OCI-LY7 (cell line): Measurements from ENCODE around the gene ODAD3. TPM values are rescaled to one million over a fixed set of nuclear protein-coding genes. Genes with fewer than 3 reads are reported as not detected.

ENCODE experiments used
- BruUV-seq: library from RNA; stranded (reverse); fragments of 400-500 nt; replicated peaks from 2 replicates; lab custom pipeline; 2021; lab: Mats Ljungman, UMichigan
- CTCF ChIA-PET: fragments of 300-600 bp; sonication (Branson Sonifier 250); formaldehyde crosslinking; loops from one replicate; lab custom pipeline; 2022; ENCODE audit warnings: antibody characterized with exemption; ENCODE audit not compliant: unreplicated experiment; lab: Charles Lee
- POLR2A ChIA-PET: fragments of 300-600 bp; sonication (Branson Sonifier 250); formaldehyde crosslinking; loops from one replicate; lab custom pipeline; 2022; ENCODE audit warnings: antibody characterized with exemption; lab: Charles Lee
- DNase-seq: peaks from one replicate; pipeline ENCODE4 v3.0.0-alpha.2; 2015; ENCODE audit warnings: low spot score
- H2AFZ ChIP-seq: fragments of 200-600 bp; sonication (generic), shearing (Covaris generic); 2 replicates; pipeline ENCODE4 v1.6.1; 2014; ENCODE audit warnings: mild to moderate bottlenecking, antibody characterized with exemption, low read length, moderate library complexity
- H3K27ac ChIP-seq: fragments of 200-600 bp; sonication (generic); 2 replicates; pipeline ENCODE4 v1.5.1; 2014; ENCODE audit warnings: mixed run types, low read depth, mild to moderate bottlenecking, moderate library complexity, low read length, inconsistent platforms; ENCODE audit not compliant: poor library complexity, severe bottlenecking
- H3K36me3 ChIP-seq: fragments of 200-600 bp; sonication (generic); 2 replicates; pipeline ENCODE4 v1.6.1; 2014; ENCODE audit warnings: mild to moderate bottlenecking, antibody characterized with exemption, low read length, moderate library complexity, mixed read lengths; ENCODE audit not compliant: insufficient read depth
- H3K4me1 ChIP-seq: fragments of 200-600 bp; sonication (generic); 2 replicates; pipeline ENCODE4 v1.5.1; 2014; ENCODE audit warnings: mild to moderate bottlenecking, low read length; ENCODE audit not compliant: insufficient read depth, poor library complexity, severe bottlenecking
- H3K4me2 ChIP-seq: fragments of 200-600 bp; sonication (generic); 2 replicates; pipeline ENCODE4 v1.6.1; 2014; ENCODE audit warnings: mild to moderate bottlenecking, low read length
- H3K4me3 ChIP-seq: fragments of 200-600 bp; sonication (generic); 2 replicates; pipeline ENCODE4 v1.5.1; 2014; ENCODE audit warnings: mild to moderate bottlenecking, low read depth, low read length; ENCODE audit not compliant: poor library complexity, severe bottlenecking
- H3K79me2 ChIP-seq: fragments of 200-600 bp; sonication (generic); 2 replicates; pipeline ENCODE4 v1.6.1; 2016; ENCODE audit warnings: low read depth, mild to moderate bottlenecking, low read length, moderate library complexity, mixed read lengths; ENCODE audit not compliant: insufficient read depth
- H3K9me2 ChIP-seq: fragments of 200-600 bp; sonication (generic); 2 replicates; pipeline ENCODE4 v1.6.1; 2016; ENCODE audit warnings: mild to moderate bottlenecking, low read length, mixed read lengths; ENCODE audit not compliant: insufficient read depth
- H3K9me3 ChIP-seq: fragments of 200-600 bp; sonication (generic); 2 replicates; pipeline ENCODE4 v1.6.1; 2014; ENCODE audit warnings: mild to moderate bottlenecking, mixed run types, low read length, mixed read lengths
- H4K20me1 ChIP-seq: fragments of 200-600 bp; sonication (generic); 2 replicates; pipeline ENCODE4 v1.6.1; 2014; ENCODE audit warnings: mild to moderate bottlenecking, antibody characterized with exemption, low read length, moderate library complexity, mixed read lengths; ENCODE audit not compliant: insufficient read depth
- CTCF ChIP-seq: fragments of 200-600 bp; sonication (generic); conservative IDR thresholded peaks from 2 replicates; pipeline ENCODE4 v1.5.1; 2014; ENCODE audit warnings: mild to moderate bottlenecking, antibody characterized with exemption, low read length, moderate library complexity, mixed read lengths
- EZH2phosphoT487 ChIP-seq: fragments of 200-600 bp; sonication (generic); IDR thresholded peaks from 2 replicates; pipeline ENCODE4 v1.6.1; 2018; ENCODE audit warnings: low read depth, borderline replicate concordance, mild to moderate bottlenecking, mixed run types, antibody characterized with exemption, low read length, moderate library complexity, mixed read lengths
- intact Hi-C: fragments of 100-400 bp; cut with micrococcal nuclease; formaldehyde crosslinking; loops from one replicate; pipeline ENCODE4 v1.10.0; 2022; ENCODE audit not compliant: unreplicated experiment
- total RNA-seq, 2 experiments: library from RNA; depleted of rRNA in 1 of 2; stranded (reverse); fragments of >200 nt in 1 of 2; shearing (Covaris generic) in 1 of 2; gene quantifications; 2 replicates each; pipeline ENCODE4 v1.2.3, GENCODE V29; 2014 to 2022

Gene ODAD3
- total RNA-seq, 2 experiments from 2014 or later = 0.28 to 1.2 TPM

DNA sequence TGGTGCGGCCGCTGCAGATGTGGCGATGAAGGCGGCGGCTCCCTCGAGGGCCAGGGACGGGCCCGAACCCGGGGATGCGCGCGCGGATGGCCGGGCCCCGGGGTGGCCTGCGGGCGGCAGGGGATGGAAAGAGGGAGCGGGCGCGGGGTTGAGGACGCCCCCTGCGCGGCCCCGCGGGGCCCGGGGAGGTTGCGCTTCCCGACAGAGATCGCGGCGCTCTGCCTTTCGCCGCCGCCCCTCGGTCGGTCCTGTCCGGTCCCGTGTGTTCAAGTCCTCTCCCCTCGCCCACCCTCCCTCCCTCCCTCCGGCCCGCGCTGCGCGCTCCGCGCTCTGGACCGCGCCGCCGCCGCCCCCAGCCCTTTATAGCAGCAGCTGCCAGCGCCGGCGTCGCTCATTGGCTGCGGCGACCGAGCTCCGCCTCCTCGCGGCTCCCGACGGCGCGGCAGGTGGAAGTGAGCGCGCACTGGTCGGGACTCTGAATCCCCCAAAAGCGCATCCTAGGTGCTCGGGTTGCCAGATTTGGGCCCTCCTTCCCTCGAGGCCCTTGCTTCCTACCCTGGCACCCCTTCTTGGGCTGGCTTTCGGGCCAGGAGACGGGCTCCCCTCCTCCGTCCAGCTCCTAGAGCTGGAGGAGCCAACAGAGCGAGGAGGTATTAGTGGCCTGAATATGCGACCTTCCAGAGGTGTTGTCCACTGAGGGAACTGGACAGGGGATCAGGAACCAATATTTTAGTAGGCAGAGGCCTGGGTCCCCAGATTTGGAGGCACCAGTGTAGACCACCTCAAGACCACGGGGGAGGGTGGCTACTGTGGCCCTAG is 46.0 kb upstream of the ODAD3 start, which contains the start of gene ELAVL3:
Gene ELAVL3 (minus strand): TSS at position 332 of the 819 bp plus-strand sequence. CDS start 438 bp downstream, outside the sequence.
- no peaks in the 10 kb centered on the region for H3K79me2 ChIP-seq
- BruUV-seq = no TSS peak
- CTCF ChIA-PET = no interaction called here
- H3K9me3 ChIP-seq = no peaks in the 10 kb centered on the region
- TF ChIP-seq CTCF = no peak
- TF ChIP-seq EZH2phosphoT487 = no peak
- peak within 1 kb of the TSS; percentile 65 for H3K4me3 ChIP-seq
- H2AFZ ChIP-seq = peak within 1 kb of the TSS; percentile 9; the same call in 1 of the 2 replicates
- peak within 1 kb of the TSS; percentile 35 for H3K27ac ChIP-seq
- H3K4me1 ChIP-seq = peaks cover 23% of the 10 kb centered on the region
- H3K4me2 ChIP-seq = peak within 1 kb of the TSS; percentile 74
- H3K9me2 ChIP-seq = no peaks in the 10 kb centered on the region
- H3K36me3 ChIP-seq = no peaks in the 10 kb centered on the region
- POLR2A ChIA-PET = no interaction called here
- no peak for DNase-seq
- no peaks in the 10 kb centered on the region for H4K20me1 ChIP-seq
- intact Hi-C loops = no loop called here

DNA sequence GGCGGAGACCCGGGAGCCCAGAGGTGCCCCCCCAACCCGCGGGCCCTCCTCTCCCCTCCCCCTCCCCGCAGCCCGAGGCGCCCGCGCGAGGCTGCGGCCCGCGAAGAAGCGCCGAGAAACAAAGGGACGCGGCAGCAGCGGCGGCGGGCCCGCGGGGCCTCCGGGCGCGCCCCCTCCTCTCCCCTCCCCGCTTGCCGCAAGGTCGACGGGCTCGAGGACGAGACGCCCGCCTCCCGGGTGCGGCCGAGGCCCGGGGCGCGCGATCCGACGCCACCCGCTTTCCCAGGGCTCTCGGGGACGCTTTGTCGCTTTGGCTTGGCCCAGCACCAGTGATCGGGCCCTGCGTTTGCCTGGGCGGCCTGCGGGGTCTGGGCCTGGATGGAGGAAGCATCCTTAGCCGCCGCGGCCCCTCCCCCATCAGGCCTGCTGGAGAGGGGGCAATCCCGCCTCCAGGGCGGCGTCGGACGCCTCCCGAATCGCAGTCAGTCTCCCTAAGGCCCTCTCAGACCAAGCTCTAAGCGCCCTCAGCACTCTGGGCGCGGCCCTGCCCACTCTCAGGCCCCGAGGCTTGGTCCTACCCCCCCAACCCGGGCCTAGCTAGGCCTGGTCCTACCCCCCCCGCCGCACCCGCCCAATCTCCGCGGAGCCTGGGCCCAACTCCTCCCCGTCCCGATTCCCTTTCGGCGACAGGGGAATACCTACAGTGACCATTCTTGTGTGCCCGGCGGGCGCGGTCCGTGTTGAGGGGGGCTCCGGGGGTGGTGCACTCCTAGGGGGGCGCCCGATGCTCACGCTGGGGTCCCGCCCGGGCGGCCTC is 45.2 kb upstream of the ODAD3 start:
- Histone ChIP-seq H3K9me2 (no peaks in the 10 kb centered on the region), H3K4me3 (no peak overlapping the region), H4K20me1 (no peaks in the 10 kb centered on the region), H2AFZ (no peak overlapping the region), H3K36me3 (no peaks in the 10 kb centered on the region), H3K27ac (no peak overlapping the region), H3K79me2 (no peaks in the 10 kb centered on the region), H3K4me2 (no peak overlapping the region), H3K9me3 (no peaks in the 10 kb centered on the region), H3K4me1 (peaks cover 23% of the 10 kb centered on the region)
- intact Hi-C loops = no loop called here
- ChIA-PET POLR2A (no interaction called here), CTCF (no interaction called here)
- no peak for DNase-seq
- TF ChIP-seq CTCF = no peak
- TF ChIP-seq EZH2phosphoT487 = no peak
- no TSS peak for BruUV-seq
